ENCODE measurements around the gene GZMH.

Gene GZMH

GRCh38 chr14:24607081-24607480 lies 2.4 kb downstream of the GZMH start:
- Histone ChIP-seq H3K79me2 (ENCODE audit: insufficient read depth, low read length) (no peaks in the 10 kb centered on the region), H3K27me3 (ENCODE audit: insufficient read depth, low read length) (no peaks in the 10 kb centered on the region), H4K20me1 (ENCODE audit: insufficient read depth, low read length) (no peaks in the 10 kb centered on the region), H3K9me2 (ENCODE audit: low read depth, low read length) (no peaks in the 10 kb centered on the region), H3K27ac (ENCODE audit: low read depth, low read length, poor library complexity, severe bottlenecking) (no peak overlapping the region), H2AFZ (ENCODE audit: low read length) (no peak overlapping the region), H3K9me3 (ENCODE audit: low read length) (no peaks in the 10 kb centered on the region), H3K4me1 (ENCODE audit: insufficient read depth, low read length, severe bottlenecking) (no peaks in the 10 kb centered on the region), H3K4me2 (ENCODE audit: low read length) (no peak overlapping the region), H3F3A (ENCODE audit: insufficient read depth, low read length) (no peaks in the 10 kb centered on the region), H3K4me3 (ENCODE audit: low read depth, low read length, poor library complexity, severe bottlenecking) (no peak overlapping the region), H3K36me3 (ENCODE audit: insufficient read depth, low read length) (no peaks in the 10 kb centered on the region), H3K9ac (ENCODE audit: low read length) (no peak overlapping the region)
- TF ChIP-seq CTCF (IDR thresholded peaks at IDR 0.05; ENCODE audit: low read length) (no peak), EZH2 (IDR thresholded peaks at IDR 0.05; ENCODE audit: borderline replicate concordance, low read length) (no peak)

GRCh38 chr14:24606297-24606696 lies 3.2 kb downstream of the GZMH start:
- H3K9me2 ChIP-seq (ENCODE audit: low read depth, low read length) = no peaks in the 10 kb centered on the region
- no peaks in the 10 kb centered on the region for H3K9me3 ChIP-seq (ENCODE audit: low read length)
- no peaks in the 10 kb centered on the region for H3K27me3 ChIP-seq (ENCODE audit: insufficient read depth, low read length)
- no peak overlapping the region for H3K9ac ChIP-seq (ENCODE audit: low read length)
- H3F3A ChIP-seq (ENCODE audit: insufficient read depth, low read length) = no peaks in the 10 kb centered on the region
- H3K4me2 ChIP-seq (ENCODE audit: low read length) = no peak overlapping the region
- no peak overlapping the region for H3K27ac ChIP-seq (ENCODE audit: low read depth, low read length, poor library complexity, severe bottlenecking)
- no peaks in the 10 kb centered on the region for H4K20me1 ChIP-seq (ENCODE audit: insufficient read depth, low read length)
- TF ChIP-seq EZH2 (IDR thresholded peaks at IDR 0.05; ENCODE audit: borderline replicate concordance, low read length) = no peak
- TF ChIP-seq CTCF (IDR thresholded peaks at IDR 0.05; ENCODE audit: low read length) = no peak
- no peaks in the 10 kb centered on the region for H3K36me3 ChIP-seq (ENCODE audit: insufficient read depth, low read length)
- H2AFZ ChIP-seq (ENCODE audit: low read length) = no peak overlapping the region
- H3K79me2 ChIP-seq (ENCODE audit: insufficient read depth, low read length) = no peaks in the 10 kb centered on the region
- no peaks in the 10 kb centered on the region for H3K4me1 ChIP-seq (ENCODE audit: insufficient read depth, low read length, severe bottlenecking)
- no peak overlapping the region for H3K4me3 ChIP-seq (ENCODE audit: low read depth, low read length, poor library complexity, severe bottlenecking)

GRCh38 chr14:24605435-24606190 lies 3.9 kb downstream of the GZMH start:
- peak; percentile 71 for TF ChIP-seq CTCF (IDR thresholded peaks at IDR 0.05; ENCODE audit: low read length)
- no peak for TF ChIP-seq EZH2 (IDR thresholded peaks at IDR 0.05; ENCODE audit: borderline replicate concordance, low read length)
- H3K9ac ChIP-seq (ENCODE audit: low read length) = no peak overlapping the region
- no peaks in the 10 kb centered on the region for H3K27me3 ChIP-seq (ENCODE audit: insufficient read depth, low read length)
- no peak overlapping the region for H3K27ac ChIP-seq (ENCODE audit: low read depth, low read length, poor library complexity, severe bottlenecking)
- no peaks in the 10 kb centered on the region for H3F3A ChIP-seq (ENCODE audit: insufficient read depth, low read length)
- no peak overlapping the region for H3K4me3 ChIP-seq (ENCODE audit: low read depth, low read length, poor library complexity, severe bottlenecking)
- no peaks in the 10 kb centered on the region for H3K4me1 ChIP-seq (ENCODE audit: insufficient read depth, low read length, severe bottlenecking)
- no peaks in the 10 kb centered on the region for H4K20me1 ChIP-seq (ENCODE audit: insufficient read depth, low read length)
- no peaks in the 10 kb centered on the region for H3K9me2 ChIP-seq (ENCODE audit: low read depth, low read length)
- H3K9me3 ChIP-seq (ENCODE audit: low read length) = no peaks in the 10 kb centered on the region
- no peak overlapping the region for H2AFZ ChIP-seq (ENCODE audit: low read length)
- H3K79me2 ChIP-seq (ENCODE audit: insufficient read depth, low read length) = no peaks in the 10 kb centered on the region
- H3K36me3 ChIP-seq (ENCODE audit: insufficient read depth, low read length) = no peaks in the 10 kb centered on the region
- no peak overlapping the region for H3K4me2 ChIP-seq (ENCODE audit: low read length)

Measured in OCI-LY1 (cell line).